Keratinocyte (primary cell): ENCODE measurements around the gene PCDHA9. TPM values are rescaled to one million over a fixed set of nuclear protein-coding genes. Genes with fewer than 3 reads are reported as not detected.
"Not testable (repeated sequence)": the region's sequence is repeated elsewhere in the genome, so short reads cannot be mapped to it uniquely, and the experiment has no call there.

Source experiments
- DNase-seq: peaks from one replicate; pipeline ENCODE4 v3.0.0-alpha.2; 2011; ENCODE audit warnings: low read depth, missing footprints, low spot score
- FAIRE-seq: peaks from 2 replicates; lab custom pipeline; 2011; peaks lifted over from hg19 to GRCh38; lab: Jason Lieb, UNC
- H2AFZ ChIP-seq: 2 replicates; pipeline ENCODE4 v1.6.0; 2012; ENCODE audit warnings: low read length, control low read depth, inconsistent platforms; ENCODE audit not compliant: control insufficient read depth
- H3K27ac ChIP-seq: 2 replicates; pipeline ENCODE4 v1.5.1; 2011; ENCODE audit warnings: low read length; ENCODE audit not compliant: control insufficient read depth, insufficient read depth
- H3K27me3 ChIP-seq: 3 replicates; pipeline ENCODE4 v1.6.0; 2011; ENCODE audit warnings: low read length; ENCODE audit not compliant: control insufficient read depth, insufficient read depth; ENCODE audit errors: extremely low read depth
- H3K36me3 ChIP-seq, 2 experiments: 2 replicates in 1 of 2; 3 replicates in 1 of 2; pipeline ENCODE4 v1.5.1; 2011; ENCODE audit warnings: low read length in 2 of 2, mild to moderate bottlenecking in 1 of 2; ENCODE audit not compliant: control insufficient read depth in 2 of 2, insufficient read depth in 2 of 2; ENCODE audit errors: extremely low read depth in 1 of 2
- H3K4me1 ChIP-seq: 3 replicates; pipeline ENCODE4 v1.5.1; 2011; ENCODE audit warnings: low read length; ENCODE audit not compliant: control insufficient read depth, insufficient read depth; ENCODE audit errors: extremely low read depth
- H3K4me2 ChIP-seq: 3 replicates; pipeline ENCODE4 v1.6.0; 2011; ENCODE audit warnings: low read depth, low read length; ENCODE audit not compliant: control insufficient read depth, insufficient read depth; ENCODE audit errors: extremely low read depth
- H3K4me3 ChIP-seq, 3 experiments: fragments of 200-600 bp in 1 of 3; sonication (generic) in 1 of 3; 2 replicates in 2 of 3; 3 replicates in 1 of 3; pipeline ENCODE4 v1.5.1; 2011 to 2016; ENCODE audit warnings: low read length in 3 of 3, mild to moderate bottlenecking in 3 of 3, control low read depth in 2 of 3, inconsistent platforms in 1 of 3, low read depth in 1 of 3, mixed read lengths in 1 of 3, mixed run types in 1 of 3, moderate library complexity in 1 of 3; ENCODE audit not compliant: control insufficient read depth in 2 of 3, insufficient read depth in 2 of 3; ENCODE audit errors: extremely low read depth in 1 of 3
- H3K79me2 ChIP-seq: 2 replicates; pipeline ENCODE4 v1.6.0; 2012; ENCODE audit warnings: low read length; ENCODE audit not compliant: control insufficient read depth, insufficient read depth
- H3K9ac ChIP-seq: 3 replicates; pipeline ENCODE4 v1.6.0; 2011; ENCODE audit warnings: low read length; ENCODE audit not compliant: control insufficient read depth, insufficient read depth; ENCODE audit errors: extremely low read depth
- H3K9me1 ChIP-seq: 3 replicates; pipeline ENCODE4 v1.6.0; 2011; ENCODE audit warnings: low read length; ENCODE audit not compliant: control insufficient read depth, insufficient read depth; ENCODE audit errors: extremely low read depth
- H3K9me3 ChIP-seq: 2 replicates; pipeline ENCODE4 v1.5.1; 2012; ENCODE audit warnings: low read depth, low read length; ENCODE audit not compliant: control insufficient read depth
- H4K20me1 ChIP-seq: 3 replicates; pipeline ENCODE4 v1.6.0; 2011; ENCODE audit warnings: low read length; ENCODE audit not compliant: control insufficient read depth, insufficient read depth; ENCODE audit errors: extremely low read depth
- CTCF ChIP-seq, 3 experiments: IDR thresholded peaks in 1 of 3; conservative IDR thresholded peaks in 1 of 3; optimal IDR thresholded peaks in 1 of 3; 2 replicates in 2 of 3; 3 replicates in 1 of 3; pipeline versions ENCODE3 to v1.5.1; 2011; ENCODE audit warnings: low read length in 3 of 3, mild to moderate bottlenecking in 3 of 3, moderate library complexity in 2 of 3, control low read depth in 1 of 3, inconsistent platforms in 1 of 3; ENCODE audit not compliant: insufficient read depth in 2 of 3; ENCODE audit errors: extremely low read depth in 1 of 3
- EZH2 ChIP-seq: IDR thresholded peaks from one replicate; pipeline ENCODE4 v1.6.1; 2012; ENCODE audit warnings: inconsistent platforms, mild to moderate bottlenecking, low read length, moderate library complexity
- dilution Hi-C: fragments of 300-500 bp; cut with MboI; formaldehyde crosslinking; loops from one replicate; pipeline ENCODE4 v1.7.0; 2020; ENCODE audit warnings: low sequenced_read_pairs; ENCODE audit not compliant: extremely low pct_ligation_motif_present
- polyA plus RNA-seq, 5 experiments: library from polyadenylated mRNA; depleted of rRNA in 3 of 5; stranded (reverse) in 3 of 5; stranded (forward) in 1 of 5; unstranded in 1 of 5; fragments of >200 nt; gene quantifications; 1 replicate in 1 of 5; 2 replicates in 3 of 5; 3 replicates in 1 of 5; pipeline versions ENCODE4 v1.2.1 to v1.2.3, GENCODE V29; 2011 to 2012; ENCODE audit warnings: missing spikeins in 2 of 5, low read depth in 1 of 5, low replicate concordance in 1 of 5

PCDHA9 gene
- polyA plus RNA-seq, 1 donor (not counting 4 experiments of a cell fraction or from before 2014, with no cell fraction given), result 0.01 TPM

- Histone ChIP-seq H3K27me3 (no peaks in the 10 kb centered on the region), H4K20me1 (no peaks in the 10 kb centered on the region), H3K9me1 (no peaks in the 10 kb centered on the region), H3K79me2 (no peaks in the 10 kb centered on the region), H2AFZ (no peak overlapping the region), H3K4me1 (no peaks in the 10 kb centered on the region), H3K4me3 (no peak overlapping the region), H3K4me2 (no peak overlapping the region), H3K9ac (no peak overlapping the region), H3K27ac (no peak overlapping the region), H3K9me3 (peaks cover 9% of the 10 kb centered on the region), H3K36me3 (no peaks in the 10 kb centered on the region)
- DNase-seq (no peak), FAIRE-seq (no peak)
- TF ChIP-seq EZH2 (no peak), CTCF (optimal IDR thresholded peaks at IDR 0.05 in 1 of 3, IDR thresholded peaks at IDR 0.05 in 1 of 3, conservative IDR thresholded peaks at IDR 0.05 in 1 of 3; ENCODE audit: extremely low read depth in 1 of 3, insufficient read depth in 2 of 3, low read length in 3 of 3) (no peak)
- dilution Hi-C loops, result no loop called here
These were observed 25.9 kb upstream of the PCDHA9 start for GRCh38 chr5:140822281-140822629.

GRCh38 chr5:140822969-140823368 is 25.2 kb upstream of the PCDHA9 start:
- H2AFZ ChIP-seq, H3K79me2 ChIP-seq, H3K9me3 ChIP-seq, H3K36me3 ChIP-seq, H3K9ac ChIP-seq, H4K20me1 ChIP-seq, H3K27ac ChIP-seq, H3K4me1 ChIP-seq, FAIRE-seq, H3K4me3 ChIP-seq, H3K27me3 ChIP-seq, H3K9me1 ChIP-seq, H3K4me2 ChIP-seq, DNase-seq, dilution Hi-C loops: not testable (repeated sequence)

GRCh38 chr5:140823475-140823874 is 24.7 kb upstream of the PCDHA9 start:
- H2AFZ ChIP-seq, result no peak overlapping the region
- H3K4me1 ChIP-seq, result no peaks in the 10 kb centered on the region
- H3K9me1 ChIP-seq, result no peaks in the 10 kb centered on the region
- DNase-seq, result no peak
- H3K36me3 ChIP-seq, result no peaks in the 10 kb centered on the region
- dilution Hi-C loops, result no loop called here
- no peaks in the 10 kb centered on the region for H4K20me1 ChIP-seq
- no peaks in the 10 kb centered on the region for H3K27me3 ChIP-seq
- H3K4me3 ChIP-seq, result no peak overlapping the region
- H3K9ac ChIP-seq, result no peak overlapping the region
- no peak overlapping the region for H3K27ac ChIP-seq
- FAIRE-seq, result no peak
- no peak overlapping the region for H3K4me2 ChIP-seq
- H3K9me3 ChIP-seq, result peaks cover 9% of the 10 kb centered on the region
- TF ChIP-seq CTCF (optimal IDR thresholded peaks at IDR 0.05 in 1 of 3, IDR thresholded peaks at IDR 0.05 in 1 of 3, conservative IDR thresholded peaks at IDR 0.05 in 1 of 3; ENCODE audit: extremely low read depth in 1 of 3, insufficient read depth in 2 of 3, low read length in 3 of 3) (no peak), EZH2 (no peak)
- H3K79me2 ChIP-seq, result no peaks in the 10 kb centered on the region
